Upper lobe of right lung (tissue), 1 donor: ENCODE results near the gene LRMDA. TPM values are rescaled to one million over a fixed set of nuclear protein-coding genes. Genes with fewer than 3 reads are reported as not detected.

Experiments
- ATAC-seq: fragments of 200-7000 bp; cut with Tn5 transposase; one replicate; pipeline ENCODE4 v1.9.1; 2020; ENCODE audit warnings: mild to moderate bottlenecking, moderate library complexity
- DNase-seq: peaks from one replicate; pipeline ENCODE4 v3.0.0-alpha.2; 2020
- H3K27ac ChIP-seq: fragments of 200-600 bp; one replicate; pipeline ENCODE4 v1.8.0; 2022
- H3K27me3 ChIP-seq: fragments of 200-600 bp; one replicate; pipeline ENCODE4 v1.8.0; 2022; ENCODE audit warnings: mild to moderate bottlenecking
- H3K36me3 ChIP-seq: fragments of 200-600 bp; one replicate; pipeline ENCODE4 v1.8.0; 2022
- H3K4me1 ChIP-seq: fragments of 200-600 bp; one replicate; pipeline ENCODE4 v1.8.0; 2022
- H3K4me3 ChIP-seq: fragments of 200-600 bp; one replicate; pipeline ENCODE4 v1.8.0; 2022; ENCODE audit warnings: mild to moderate bottlenecking
- H3K9me3 ChIP-seq: fragments of 200-600 bp; one replicate; pipeline ENCODE4 v1.8.0; 2022
- CTCF ChIP-seq: fragments of 200-600 bp; IDR thresholded peaks from one replicate; pipeline ENCODE4 v1.8.0; 2022; ENCODE audit warnings: antibody characterized with exemption
- intact Hi-C: fragments of 100-400 bp; cut with DNase I; formaldehyde crosslinking; loops from one replicate; pipeline ENCODE4 v1.11.0; 2022
- total RNA-seq: library from RNA; stranded (reverse); fragmentation: NEBNext Ultra II Directional; extraction: Animal tissue kit (Norgen Biotek cat#: 25700); gene quantifications from one replicate; pipeline ENCODE4 v1.2.1, GENCODE V29; 2021
- donor health status: DM: no; HTN: yes; CAD: no; lungs with severe emphysema.

Gene LRMDA
- total RNA-seq, 1 donor from 2014 or later = 20.0 TPM

GRCh38 chr10:75497997-75498883 is 66.8 kb downstream of the LRMDA start:
- no peaks in the 10 kb centered on the region for H3K36me3 ChIP-seq
- H3K4me3 ChIP-seq = no peak overlapping the region
- no peak overlapping the region for H3K27ac ChIP-seq
- H3K9me3 ChIP-seq = no peaks in the 10 kb centered on the region
- TF ChIP-seq CTCF = no peak
- H3K27me3 ChIP-seq = no peaks in the 10 kb centered on the region
- H3K4me1 ChIP-seq = no peaks in the 10 kb centered on the region
- DNase-seq (no peak), ATAC-seq (no peak)
- intact Hi-C loops = no loop called here

DNA sequence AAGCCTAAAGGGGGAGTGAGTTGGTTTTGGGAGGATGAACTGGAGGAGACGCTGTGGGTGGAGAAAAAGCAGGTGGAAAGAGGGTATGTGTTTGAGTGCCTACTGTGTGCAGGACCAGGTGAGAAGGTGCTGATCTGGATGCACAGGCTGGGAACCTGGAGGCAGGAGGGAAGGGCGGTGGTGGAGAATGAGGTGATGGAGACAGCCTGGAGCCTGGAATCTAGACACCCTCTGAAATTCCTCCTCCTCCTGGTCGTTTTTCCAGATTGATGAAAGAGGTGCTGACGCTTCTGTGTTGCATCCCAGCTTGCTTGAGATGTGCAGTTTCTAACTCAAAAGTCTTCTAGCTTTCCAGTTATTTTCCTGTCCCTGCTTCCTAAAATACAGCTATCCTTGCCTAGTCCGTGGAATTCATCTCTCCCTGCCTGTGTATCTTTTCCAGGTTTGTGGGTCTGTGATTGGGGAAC is 67.5 kb downstream of the LRMDA start:
- DNase-seq (no peak), ATAC-seq (no peak)
- Histone ChIP-seq H3K27me3 (no peaks in the 10 kb centered on the region), H3K36me3 (no peaks in the 10 kb centered on the region), H3K9me3 (no peaks in the 10 kb centered on the region), H3K27ac (no peak overlapping the region), H3K4me3 (no peak overlapping the region), H3K4me1 (no peaks in the 10 kb centered on the region)
- no peak for TF ChIP-seq CTCF
- intact Hi-C loops = no loop called here

DNA sequence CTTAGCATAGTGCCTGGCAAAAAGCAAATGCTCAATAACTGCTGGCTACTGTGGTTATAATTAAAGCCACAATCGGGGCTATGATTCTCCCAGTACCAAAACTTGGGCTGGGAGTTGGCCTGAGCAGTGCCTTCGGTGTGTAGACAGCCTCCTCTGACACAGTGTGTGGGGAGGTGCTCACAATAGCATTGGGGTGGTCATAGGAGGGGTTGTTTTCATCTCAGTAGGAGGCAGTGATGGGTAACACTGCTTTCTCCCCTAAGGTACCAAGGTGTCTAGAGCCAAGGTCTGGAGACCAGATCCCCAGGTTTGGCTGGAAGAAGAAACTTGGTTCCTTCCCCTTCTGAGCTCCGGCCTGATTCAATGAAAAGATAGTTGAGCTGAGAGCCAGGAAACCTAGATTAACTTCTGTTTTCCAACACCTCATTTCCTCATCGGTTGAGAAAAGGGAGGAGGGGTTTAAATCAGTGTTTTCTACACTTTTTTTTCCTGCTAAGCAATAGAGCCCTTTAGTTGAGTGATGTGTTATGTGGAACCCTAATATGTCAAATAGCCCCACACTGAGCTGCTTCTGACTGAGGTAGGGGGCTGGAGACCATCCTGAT is 68.2 kb downstream of the LRMDA start:
- TF ChIP-seq CTCF = no peak
- Histone ChIP-seq H3K36me3 (no peaks in the 10 kb centered on the region), H3K27me3 (no peaks in the 10 kb centered on the region), H3K9me3 (no peaks in the 10 kb centered on the region), H3K27ac (no peak overlapping the region), H3K4me3 (no peak overlapping the region), H3K4me1 (no peaks in the 10 kb centered on the region)
- DNase-seq (no peak), ATAC-seq (no peak)
- intact Hi-C loops = no loop called here

DNA sequence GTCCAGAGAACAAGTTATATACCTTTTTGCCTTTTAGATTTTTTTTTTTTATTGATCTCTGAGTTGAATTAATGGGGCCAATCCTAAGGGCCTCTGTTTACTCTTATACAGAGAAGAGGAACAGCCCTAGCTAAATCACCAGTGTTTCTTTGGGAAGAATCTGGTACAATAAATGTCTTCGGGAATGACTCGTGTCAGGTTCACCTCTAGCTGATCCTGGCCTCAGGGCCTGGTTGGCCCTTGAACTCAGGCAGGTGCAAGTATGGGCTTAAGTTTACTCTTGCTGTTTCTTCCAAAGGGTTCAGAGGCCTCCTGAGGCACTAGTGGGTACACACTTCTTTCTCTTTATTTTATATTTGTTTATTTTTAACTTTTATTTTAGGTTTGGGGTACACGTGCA is 71.0 kb downstream of the LRMDA start:
- Histone ChIP-seq H3K4me3 (no peak overlapping the region), H3K27me3 (no peaks in the 10 kb centered on the region), H3K9me3 (no peaks in the 10 kb centered on the region), H3K27ac (no peak overlapping the region), H3K36me3 (no peaks in the 10 kb centered on the region), H3K4me1 (peaks cover 3% of the 10 kb centered on the region)
- DNase-seq (no peak), ATAC-seq (no peak)
- intact Hi-C loops = no loop called here
- TF ChIP-seq CTCF = no peak

DNA sequence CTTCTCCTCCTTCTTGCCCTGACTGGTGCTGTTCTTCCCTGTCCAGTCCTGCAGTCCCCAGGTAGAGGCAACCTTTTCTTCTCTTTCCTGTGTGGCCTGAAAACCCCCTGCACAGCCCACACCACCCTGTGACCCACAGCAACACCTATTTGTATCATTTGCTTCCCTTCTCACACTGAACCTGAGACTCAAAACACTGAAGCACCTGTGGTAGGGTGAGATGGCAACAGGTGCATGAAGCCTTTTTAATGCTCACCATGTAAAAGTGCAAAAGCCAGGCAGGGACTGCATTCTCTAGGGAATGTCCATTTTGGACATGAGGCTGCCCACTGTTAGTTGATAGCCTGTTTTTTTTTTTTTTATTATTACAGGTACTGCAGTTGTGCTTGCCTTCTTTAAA is 71.4 kb downstream of the LRMDA start:
- H3K36me3 ChIP-seq = no peaks in the 10 kb centered on the region
- peaks cover 7% of the 10 kb centered on the region for H3K4me1 ChIP-seq
- no peaks in the 10 kb centered on the region for H3K9me3 ChIP-seq
- no peak for DNase-seq
- no peak for TF ChIP-seq CTCF
- H3K27ac ChIP-seq = no peak overlapping the region
- no peaks in the 10 kb centered on the region for H3K27me3 ChIP-seq
- no peak overlapping the region for H3K4me3 ChIP-seq
- no peak for ATAC-seq
- intact Hi-C loops = no loop called here
